NCI-H2029 (cell line): ENCODE results near the gene NT5E.
"Not testable (repeated sequence)": the region's sequence is repeated elsewhere in the genome, so short reads cannot be mapped to it uniquely, and the experiment has no call there.

Experiments used
- DNase-seq: peaks from one replicate; lab custom pipeline; 2025; lab: John Stamatoyannopoulos, UW

The NT5E gene

GRCh38 chr6:85493389-85493788 lies 43.5 kb downstream of the NT5E start:
- no peak for DNase-seq

DNA sequence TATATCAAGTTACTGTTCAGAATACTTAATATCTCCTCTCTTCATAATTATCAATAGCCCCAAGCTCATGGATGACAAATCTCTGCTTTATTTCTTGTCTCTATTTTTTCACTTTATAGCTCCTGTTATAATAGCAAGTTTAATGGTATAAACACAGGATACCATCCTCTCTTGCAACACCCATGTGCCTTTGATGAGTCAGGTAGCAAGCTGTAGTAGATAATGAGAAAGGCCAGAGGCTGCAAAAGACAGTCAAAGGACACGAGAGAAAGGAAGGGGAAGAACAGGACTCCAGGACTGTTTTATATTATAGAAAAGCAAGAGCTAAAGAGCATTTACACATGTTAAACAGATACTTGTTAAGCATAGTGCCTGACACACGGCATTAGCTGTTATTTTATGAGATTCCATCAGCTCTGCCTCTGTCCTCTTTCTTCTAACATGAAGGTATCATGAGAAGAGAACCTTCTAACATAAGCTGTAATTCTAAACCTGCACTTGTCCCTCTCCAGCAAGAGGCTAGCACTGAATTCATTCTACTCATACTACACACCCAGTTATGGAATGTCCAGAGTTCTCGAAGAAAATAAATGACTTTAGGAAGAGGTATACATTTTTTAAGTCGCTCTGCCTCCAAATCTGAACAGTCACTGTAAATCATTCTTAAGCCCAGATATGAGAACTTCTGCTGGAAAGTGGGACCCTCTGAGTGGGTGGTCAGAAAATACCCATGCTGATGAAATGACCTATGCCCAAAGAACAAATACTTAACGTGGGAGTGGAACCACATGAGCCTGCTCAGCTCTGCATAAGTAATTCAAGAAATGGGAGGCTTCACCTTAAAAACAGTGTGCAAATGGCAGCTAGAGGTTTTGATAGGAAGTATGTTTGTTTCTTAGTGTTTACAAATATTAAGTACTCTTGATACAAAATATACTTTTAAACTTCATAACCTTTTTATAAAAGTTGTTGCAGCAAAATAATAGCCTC lies 45.0 kb downstream of the NT5E start:
- DNase-seq, result no peak

GRCh38 chr6:85496009-85496579 lies 46.2 kb downstream of the NT5E start:
- DNase-seq, result no peak

- no peak for DNase-seq
These were observed 47.0 kb downstream of the NT5E start for GRCh38 chr6:85496856-85497255.

GRCh38 chr6:85498596-85499258 lies 48.8 kb downstream of the NT5E start:
- peak; percentile 31 for DNase-seq

DNA sequence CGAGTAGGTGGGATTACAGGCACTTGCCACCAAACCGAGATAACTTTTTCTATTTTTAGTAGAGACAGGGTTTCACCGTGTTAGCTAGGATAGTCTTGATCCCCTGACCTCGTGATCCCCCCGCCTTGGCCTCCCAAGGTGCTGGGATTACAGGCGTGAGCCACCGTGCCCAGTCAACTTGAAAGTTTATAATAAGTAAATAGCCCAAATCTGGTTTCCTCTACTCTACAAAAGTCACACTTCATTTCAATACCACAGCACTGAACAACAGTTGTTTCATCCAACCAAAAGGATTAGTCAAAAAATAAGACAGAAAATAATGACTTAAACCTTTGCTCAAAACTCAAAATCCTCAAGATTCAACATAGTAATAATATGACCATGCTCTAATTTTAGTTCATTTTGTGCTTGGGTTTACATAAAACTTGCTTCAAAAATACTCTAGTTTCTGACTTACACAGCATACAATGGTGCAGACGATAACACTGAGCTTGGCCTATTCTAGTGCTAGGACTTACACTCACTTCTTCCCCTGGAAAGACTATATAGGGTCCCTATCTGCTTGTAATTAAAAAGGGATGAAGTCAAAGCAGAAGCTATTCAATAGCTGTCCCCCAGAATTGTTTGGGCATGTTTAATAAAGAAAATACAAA lies 56.7 kb downstream of the NT5E start:
- no peak for DNase-seq

DNA sequence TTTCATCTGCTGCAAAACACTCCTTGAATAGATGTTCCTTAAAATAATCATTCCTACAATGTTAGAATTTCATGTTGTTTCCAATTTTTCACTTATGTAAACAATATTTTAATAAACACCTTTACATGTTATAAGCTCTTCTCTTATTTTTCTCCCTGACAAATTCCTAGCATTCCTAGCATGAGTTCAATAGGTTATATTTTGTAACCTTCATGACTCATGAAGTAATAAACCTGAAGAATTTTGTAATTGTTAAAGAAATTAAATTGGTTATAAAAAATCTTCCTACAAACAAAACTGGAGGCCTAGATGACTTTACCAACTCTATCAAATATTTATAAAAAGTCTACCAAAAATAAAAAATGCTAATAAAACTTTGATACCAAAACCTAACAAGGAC lies 66.3 kb downstream of the NT5E start:
- DNase-seq, result no peak

- DNase-seq, result not testable (repeated sequence)
These were observed 74.4 kb downstream of the NT5E start for GRCh38 chr6:85524281-85524680.

- no peak for DNase-seq
These were observed 87.2 kb downstream of the NT5E start for GRCh38 chr6:85537055-85537494.

- DNase-seq, result no peak
These were observed 94.9 kb downstream of the NT5E start for GRCh38 chr6:85544776-85545175.
